ENCODE results near the gene FADS2. TPM values are rescaled to one million over a fixed set of nuclear protein-coding genes. Genes with fewer than 3 reads are reported as not detected.

Gene FADS2
- total and polyA plus RNA-seq, 10 of the 15 experiments (the other 5 are each of a cell fraction or from before 2014, with no cell fraction given): 3.3 to 313 (median 149) TPM

DNA sequence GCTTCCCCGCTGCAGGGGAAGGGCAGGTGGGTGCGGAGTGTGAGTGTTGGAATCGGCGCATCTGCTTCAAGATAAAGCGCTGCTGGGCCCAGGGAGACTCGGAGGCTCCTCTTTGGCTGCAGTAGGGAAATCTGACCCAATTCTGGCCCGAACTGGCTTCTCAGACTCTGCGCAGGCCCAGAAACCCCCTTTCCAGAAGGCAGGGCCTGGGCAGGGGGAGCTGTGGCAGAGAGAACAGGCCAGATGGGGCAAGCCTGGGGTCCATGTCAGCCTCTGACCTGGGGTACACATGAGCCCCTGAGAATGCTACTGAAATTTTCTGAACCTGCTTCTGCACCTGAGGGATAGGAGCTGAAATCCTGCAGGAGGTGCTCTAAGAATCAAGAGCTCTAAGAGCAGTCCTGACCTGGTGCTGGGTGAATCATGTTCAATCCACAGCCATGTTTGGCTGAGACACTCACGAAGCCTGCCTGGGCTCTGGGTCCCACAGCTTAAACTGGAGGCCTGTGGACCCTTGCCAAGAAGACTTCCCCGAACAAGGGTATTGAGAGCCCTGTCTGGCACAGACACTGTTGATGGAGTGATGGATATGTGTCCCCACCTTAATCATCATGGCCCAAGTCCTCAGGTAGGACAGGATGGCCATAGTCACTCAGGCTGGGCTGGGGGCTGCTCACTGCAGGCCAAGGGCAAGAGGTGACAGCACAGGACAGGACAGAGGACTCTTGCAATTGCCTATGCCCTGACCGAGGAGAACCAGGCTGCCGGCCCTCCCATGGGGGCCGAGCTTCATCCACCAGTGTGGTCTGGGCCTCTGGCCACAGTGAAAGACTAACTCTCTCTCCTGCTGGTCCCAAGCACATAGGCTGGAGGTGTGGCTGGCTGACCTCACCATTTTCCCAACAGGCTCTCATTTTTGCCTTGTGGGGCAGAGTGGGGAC lies 82.4 kb downstream of the FADS2 start:
- H4K20me1 ChIP-seq (ENCODE audit: control insufficient read depth, insufficient read depth): no peaks in the 10 kb centered on the region
- SMC1A ChIA-PET (ENCODE audit: uncharacterized antibody, unreplicated experiment): interaction anchor here (0.6 kb wide), 1 partner anchor 12 kb away, joined by 3 read pairs; no protein-coding TSS in a partner anchor
- WGBS (ENCODE audit: insufficient coverage, insufficient replicate concordance, low lambda C conversion rate, missing lambda C conversion rate): 29% methylated on average over 13 of the region's 13 CpGs
- no peaks in the 10 kb centered on the region; a peak in 1 of 4 replicates for H3K27me3 ChIP-seq (replicated peaks in 1 of 2; ENCODE audit: control insufficient read depth in 2 of 2, insufficient read depth in 2 of 2, low read length in 1 of 2)
- RAD21 ChIA-PET (ENCODE audit: unreplicated experiment): no interaction called here
- ATAC-seq (no peak), FAIRE-seq (no peak), DNase-seq (ENCODE audit: low read depth, low spot score) (no peak)
- intact Hi-C loops (cut with micrococcal nuclease; ENCODE audit: unreplicated experiment): no loop called here
- TF ChIP-seq POLR2AphosphoS5 (IDR thresholded peaks at IDR 0.05; ENCODE audit: low read length) (no peak), SMARCA5 (IDR thresholded peaks at IDR 0.05) (no peak), ESRRA (IDR thresholded peaks at IDR 0.05; ENCODE audit: low read length) (no peak), RBBP5 (conservative IDR thresholded peaks at IDR 0.05) (no peak), RB1 (IDR thresholded peaks at IDR 0.05; ENCODE audit: borderline replicate concordance) (no peak), HDAC2 (IDR thresholded peaks at IDR 0.05) (no peak), RUNX3 (IDR thresholded peaks at IDR 0.05; ENCODE audit: low read length) (no peak), SMAD5 (IDR thresholded peaks at IDR 0.05; ENCODE audit: low read depth) (no peak), NFXL1 (IDR thresholded peaks at IDR 0.05; ENCODE audit: borderline replicate concordance) (no peak), CTCF (IDR thresholded peaks at IDR 0.05 in 2 of 3, conservative IDR thresholded peaks at IDR 0.05 in 1 of 3; ENCODE audit: control insufficient read depth in 2 of 3, extremely low read depth in 1 of 3, insufficient read depth in 1 of 3, low read depth in 3 of 3, low read length in 3 of 3) (no peak)
- TF ChIP-seq, protein P1, sequence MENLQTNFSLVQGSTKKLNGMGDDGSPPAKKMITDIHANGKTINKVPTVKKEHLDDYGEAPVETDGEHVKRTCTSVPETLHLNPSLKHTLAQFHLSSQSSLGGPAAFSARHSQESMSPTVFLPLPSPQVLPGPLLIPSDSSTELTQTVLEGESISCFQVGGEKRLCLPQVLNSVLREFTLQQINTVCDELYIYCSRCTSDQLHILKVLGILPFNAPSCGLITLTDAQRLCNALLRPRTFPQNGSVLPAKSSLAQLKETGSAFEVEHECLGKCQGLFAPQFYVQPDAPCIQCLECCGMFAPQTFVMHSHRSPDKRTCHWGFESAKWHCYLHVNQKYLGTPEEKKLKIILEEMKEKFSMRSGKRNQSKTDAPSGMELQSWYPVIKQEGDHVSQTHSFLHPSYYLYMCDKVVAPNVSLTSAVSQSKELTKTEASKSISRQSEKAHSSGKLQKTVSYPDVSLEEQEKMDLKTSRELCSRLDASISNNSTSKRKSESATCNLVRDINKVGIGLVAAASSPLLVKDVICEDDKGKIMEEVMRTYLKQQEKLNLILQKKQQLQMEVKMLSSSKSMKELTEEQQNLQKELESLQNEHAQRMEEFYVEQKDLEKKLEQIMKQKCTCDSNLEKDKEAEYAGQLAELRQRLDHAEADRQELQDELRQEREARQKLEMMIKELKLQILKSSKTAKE (IDR thresholded peaks at IDR 0.05; ENCODE audit: low read depth, poor library complexity, severe bottlenecking): no peak
- TF ChIP-seq, protein P2, sequence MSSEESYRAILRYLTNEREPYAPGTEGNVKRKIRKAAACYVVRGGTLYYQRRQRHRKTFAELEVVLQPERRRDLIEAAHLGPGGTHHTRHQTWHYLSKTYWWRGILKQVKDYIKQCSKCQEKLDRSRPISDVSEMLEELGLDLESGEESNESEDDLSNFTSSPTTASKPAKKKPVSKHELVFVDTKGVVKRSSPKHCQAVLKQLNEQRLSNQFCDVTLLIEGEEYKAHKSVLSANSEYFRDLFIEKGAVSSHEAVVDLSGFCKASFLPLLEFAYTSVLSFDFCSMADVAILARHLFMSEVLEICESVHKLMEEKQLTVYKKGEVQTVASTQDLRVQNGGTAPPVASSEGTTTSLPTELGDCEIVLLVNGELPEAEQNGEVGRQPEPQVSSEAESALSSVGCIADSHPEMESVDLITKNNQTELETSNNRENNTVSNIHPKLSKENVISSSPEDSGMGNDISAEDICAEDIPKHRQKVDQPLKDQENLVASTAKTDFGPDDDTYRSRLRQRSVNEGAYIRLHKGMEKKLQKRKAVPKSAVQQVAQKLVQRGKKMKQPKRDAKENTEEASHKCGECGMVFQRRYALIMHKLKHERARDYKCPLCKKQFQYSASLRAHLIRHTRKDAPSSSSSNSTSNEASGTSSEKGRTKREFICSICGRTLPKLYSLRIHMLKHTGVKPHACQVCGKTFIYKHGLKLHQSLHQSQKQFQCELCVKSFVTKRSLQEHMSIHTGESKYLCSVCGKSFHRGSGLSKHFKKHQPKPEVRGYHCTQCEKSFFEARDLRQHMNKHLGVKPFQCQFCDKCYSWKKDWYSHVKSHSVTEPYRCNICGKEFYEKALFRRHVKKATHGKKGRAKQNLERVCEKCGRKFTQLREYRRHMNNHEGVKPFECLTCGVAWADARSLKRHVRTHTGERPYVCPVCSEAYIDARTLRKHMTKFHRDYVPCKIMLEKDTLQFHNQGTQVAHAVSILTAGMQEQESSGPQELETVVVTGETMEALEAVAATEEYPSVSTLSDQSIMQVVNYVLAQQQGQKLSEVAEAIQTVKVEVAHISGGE (CRISPR knock-in tag; IDR thresholded peaks at IDR 0.05): no peak
- CTCF ChIA-PET: interaction anchor here (1.1 to 3.7 kb wide), 3 partner anchors 12 to 181 kb away, joined by 3 to 22 read pairs (median 4); no protein-coding TSS in a partner anchor
- H3K9ac ChIP-seq (ENCODE audit: control insufficient read depth, insufficient read depth, low read length): no peak overlapping the region
- BruUV-seq (replicated peaks): no TSS peak
- no peak overlapping the region for H3K4me3 ChIP-seq
- no peaks in the 10 kb centered on the region for H3K9me3 ChIP-seq (replicated peaks; ENCODE audit: control insufficient read depth, insufficient read depth, low read length)
- POLR2A ChIA-PET: no interaction called here
- H3K4me2 ChIP-seq (ENCODE audit: control insufficient read depth, insufficient read depth): no peak overlapping the region
- in situ Hi-C loops (cut with MboI): no loop called here
- H2AFZ ChIP-seq (ENCODE audit: control insufficient read depth, low read depth, low read length): no peak overlapping the region
- no peaks in the 10 kb centered on the region for H3K36me3 ChIP-seq (ENCODE audit: control insufficient read depth in 2 of 2, insufficient read depth in 2 of 2, low read length in 1 of 2)
- H3K79me2 ChIP-seq (ENCODE audit: control insufficient read depth, insufficient read depth, low read length): no peaks in the 10 kb centered on the region
- no peak overlapping the region for H3K27ac ChIP-seq (ENCODE audit: control insufficient read depth, insufficient read depth)
- H3K4me1 ChIP-seq (ENCODE audit: control insufficient read depth, insufficient read depth, low read length): no peaks in the 10 kb centered on the region

Data from GM12878 (cell line).